ENCODE results near the gene ARL5A.

Gene ARL5A

DNA sequence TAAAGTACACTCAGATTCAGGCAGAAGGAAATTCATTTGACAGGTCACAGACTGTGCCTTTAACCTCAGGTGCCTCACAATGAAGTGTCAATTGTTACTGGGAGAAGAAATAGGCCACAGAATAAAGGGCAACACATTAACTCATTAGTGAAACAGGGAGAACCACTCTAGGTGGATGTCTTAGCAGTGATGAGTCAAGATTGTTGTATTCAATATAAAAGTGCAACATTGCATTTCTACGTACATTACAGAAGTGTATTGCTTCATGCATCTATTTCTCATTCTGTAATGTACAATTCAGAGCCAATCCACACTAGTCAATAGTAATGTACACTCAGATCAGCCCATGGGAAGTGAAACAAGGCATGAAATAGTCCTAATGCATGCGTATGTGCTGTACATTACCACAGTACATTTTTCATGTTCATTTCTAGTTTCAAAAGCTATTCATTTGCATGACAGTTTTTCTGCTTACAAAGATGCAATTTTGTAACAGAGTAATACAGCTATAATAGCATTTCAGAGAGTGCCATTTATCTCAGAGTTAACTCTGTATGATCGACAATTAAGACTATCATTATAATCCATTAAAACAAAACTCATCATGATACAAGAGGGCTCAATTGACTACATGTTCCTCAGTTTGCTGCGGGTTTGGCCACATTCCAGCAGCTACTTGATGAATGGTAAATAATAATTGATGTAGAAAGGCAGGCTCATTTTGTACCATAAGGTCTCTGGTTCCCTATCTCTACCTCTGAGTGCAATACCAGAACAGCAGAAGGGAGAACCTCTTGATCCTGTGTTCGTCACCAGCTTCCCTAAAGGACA lies 12.2 kb upstream of the ARL5A start:
- no peak for DNase-seq

DNA sequence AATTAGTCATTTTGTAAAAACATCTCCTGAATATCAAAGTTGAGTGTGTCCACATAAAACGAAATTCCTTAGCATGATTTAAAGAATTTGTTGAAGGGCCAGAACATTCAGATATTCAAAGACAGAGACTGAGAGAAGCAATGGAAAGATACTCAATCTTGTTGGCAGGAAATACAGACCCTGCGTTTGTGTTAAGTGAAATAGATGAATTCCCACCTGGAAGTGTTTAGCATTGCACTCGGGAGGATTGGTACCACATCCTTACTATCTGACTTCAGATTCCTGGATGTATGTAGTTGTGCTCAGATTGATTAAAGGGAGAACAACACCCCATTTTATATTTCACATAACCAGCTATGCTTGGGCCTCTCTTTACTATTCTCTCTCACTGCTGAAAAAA lies 9.7 kb upstream of the ARL5A start:
- no peak for DNase-seq

DNA sequence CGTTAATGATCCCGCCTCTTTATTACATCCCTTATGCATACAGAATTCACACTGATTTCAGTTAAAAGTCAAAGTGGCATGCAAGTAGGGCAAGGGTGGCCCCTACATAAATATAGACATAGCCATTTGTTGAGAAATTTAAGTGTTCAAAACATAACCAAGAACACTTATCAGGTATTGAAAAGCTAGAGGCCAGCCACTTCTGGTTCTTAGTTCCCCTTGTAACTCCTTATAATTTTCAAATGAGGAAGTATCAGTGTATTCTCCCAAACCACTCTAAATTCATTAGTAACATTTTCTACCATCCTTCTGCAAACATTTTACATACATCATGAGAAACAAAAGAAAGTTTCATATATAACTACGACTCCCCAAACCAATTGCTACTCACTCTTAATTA lies 5.8 kb upstream of the ARL5A start:
- DNase-seq: no peak

DNA sequence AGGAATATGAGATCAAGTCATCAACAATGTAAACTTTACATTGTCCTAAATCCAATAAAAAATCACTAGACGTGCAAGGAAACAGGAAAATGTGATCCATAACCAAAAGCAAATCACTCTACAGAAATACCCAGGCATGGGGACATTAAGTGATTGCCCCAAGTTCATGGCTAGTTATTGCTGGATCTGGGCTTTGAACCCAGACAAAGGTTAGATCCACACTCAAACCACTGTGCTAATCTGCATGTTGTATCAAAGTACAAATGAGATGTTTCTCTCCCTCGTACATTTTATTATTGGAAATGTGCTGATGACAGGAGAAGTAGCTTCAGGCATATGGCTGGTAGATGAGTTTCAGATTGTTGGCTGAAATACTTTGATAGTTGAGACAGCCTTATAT lies 2.7 kb upstream of the ARL5A start:
- DNase-seq: no peak

DNA sequence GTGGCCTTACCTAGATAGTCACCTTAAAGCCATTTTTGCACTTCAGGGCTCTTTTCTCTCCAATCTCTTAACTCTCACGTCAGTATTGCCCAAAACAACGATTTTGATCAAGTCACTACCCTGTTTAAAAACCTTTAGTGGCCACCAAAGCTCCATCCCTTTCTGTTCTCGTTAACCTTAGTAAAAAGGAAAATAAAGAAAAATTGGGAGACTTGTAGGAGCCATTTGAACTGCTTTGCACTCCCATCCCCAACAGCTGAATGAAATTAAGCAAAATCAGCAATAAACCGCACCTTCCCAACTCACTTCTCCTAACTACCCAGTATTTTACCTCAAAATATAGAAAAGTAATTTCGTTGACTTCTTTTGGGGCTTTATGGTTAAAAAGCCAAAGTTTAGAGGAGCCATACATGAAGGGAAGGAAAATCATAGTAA lies 686 bp upstream of the ARL5A start:
- DNase-seq: no peak

DNA sequence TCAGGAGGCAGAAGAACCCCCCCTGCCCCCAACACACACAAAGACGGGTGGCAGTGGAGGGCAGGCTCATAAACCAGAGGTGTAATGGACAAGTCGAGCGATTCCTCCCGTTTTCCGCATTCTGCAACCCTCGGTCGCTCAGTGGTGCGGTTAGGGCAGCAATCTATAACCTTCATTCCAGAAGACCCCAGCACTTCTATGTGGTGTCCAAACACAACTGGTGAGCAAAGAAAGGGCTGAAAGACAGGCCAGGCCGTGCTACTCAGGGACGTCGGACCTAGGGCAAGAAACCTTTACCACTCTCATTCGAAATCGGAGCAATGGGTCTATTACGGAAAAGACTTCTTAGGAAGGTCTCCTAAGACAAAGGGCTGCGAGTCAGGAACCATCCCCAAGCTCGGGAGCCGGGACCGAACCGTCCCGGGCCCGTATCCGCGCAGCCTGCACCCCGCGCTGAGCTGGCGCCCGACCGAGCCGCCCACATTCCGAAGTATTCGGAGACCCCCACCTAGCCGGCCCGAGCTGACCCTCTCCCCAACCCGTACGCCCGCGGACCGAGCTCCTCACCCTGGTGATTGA lies 568 bp downstream of the ARL5A start:
- DNase-seq: peak; percentile 6

DNA sequence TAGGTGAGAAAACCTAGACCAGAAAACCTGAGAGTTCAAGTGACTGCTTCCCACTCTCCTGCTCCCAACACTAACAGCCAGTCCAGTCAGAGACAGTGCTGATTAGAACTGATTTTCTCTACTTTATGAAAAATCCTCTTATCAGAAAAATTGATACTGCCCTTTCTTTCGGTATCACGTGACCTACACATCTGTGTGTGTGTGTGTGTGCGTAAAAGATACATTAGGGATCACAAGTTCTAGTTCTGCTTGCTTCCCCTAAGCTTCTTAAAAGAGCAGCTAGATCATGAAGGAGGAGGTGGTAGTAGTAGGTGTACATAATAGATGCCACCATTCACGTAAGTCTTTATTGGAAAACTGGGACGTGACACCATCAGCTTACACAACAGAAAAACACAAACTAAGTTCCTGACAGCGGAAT lies 1.5 kb downstream of the ARL5A start:
- DNase-seq: no peak

DNA sequence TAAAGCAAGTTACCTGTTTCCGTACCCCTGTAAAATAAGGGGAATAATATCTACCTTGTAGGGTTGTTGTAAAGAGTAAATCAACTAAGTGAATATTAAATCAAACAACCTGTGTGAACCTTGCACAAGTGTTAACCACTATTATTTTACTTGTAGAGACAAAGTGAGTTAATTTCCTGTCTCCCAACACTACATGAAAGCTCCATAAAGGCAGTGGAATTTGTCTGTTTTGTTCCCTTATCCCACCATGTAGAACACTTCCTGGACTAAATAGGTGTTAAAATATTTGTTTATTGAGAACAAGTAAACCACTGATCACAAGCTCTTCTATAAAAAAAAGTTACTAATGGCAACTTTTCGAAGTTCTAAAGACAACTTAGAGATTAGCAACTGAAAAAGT lies 3.3 kb downstream of the ARL5A start:
- no peak for DNase-seq

DNA sequence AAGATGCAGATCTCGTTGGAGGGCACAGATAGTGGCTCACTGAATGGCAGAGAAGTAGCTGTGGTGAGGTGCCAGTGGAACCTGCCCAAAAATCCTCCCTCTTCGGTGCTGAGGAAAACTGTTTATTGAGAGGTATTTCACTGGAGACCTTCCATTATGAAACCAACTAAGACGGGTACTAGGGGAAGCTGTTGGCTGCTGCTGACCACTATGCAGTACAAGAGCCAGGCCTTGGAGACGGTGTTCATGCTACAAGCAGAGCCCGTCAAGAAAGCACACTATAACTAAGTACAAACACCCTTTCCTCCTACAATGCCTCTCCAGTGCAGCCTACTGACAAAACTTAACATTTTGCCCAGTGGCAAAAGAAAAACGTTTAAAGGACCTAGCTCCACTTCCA lies 4.6 kb downstream of the ARL5A start:
- DNase-seq: no peak

DNA sequence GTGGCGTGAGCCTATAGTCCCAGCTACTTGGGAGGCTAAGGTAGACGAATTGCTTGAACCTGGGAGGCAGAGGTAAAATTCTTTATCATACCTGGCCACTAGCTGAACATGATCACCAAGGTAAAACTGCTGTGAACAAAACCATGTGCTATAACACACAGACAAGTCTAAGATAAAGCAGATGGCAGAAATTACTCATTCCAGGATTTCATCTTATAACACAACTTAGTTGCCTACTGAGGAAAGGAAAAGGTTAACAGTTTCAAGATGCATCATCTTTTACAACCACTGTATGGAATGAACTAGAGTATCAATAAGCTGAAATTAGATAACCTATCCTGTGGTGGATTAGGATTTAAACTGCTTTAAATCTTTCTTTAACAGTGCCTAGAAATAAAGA lies 8.3 kb downstream of the ARL5A start:
- DNase-seq: no peak

DNA sequence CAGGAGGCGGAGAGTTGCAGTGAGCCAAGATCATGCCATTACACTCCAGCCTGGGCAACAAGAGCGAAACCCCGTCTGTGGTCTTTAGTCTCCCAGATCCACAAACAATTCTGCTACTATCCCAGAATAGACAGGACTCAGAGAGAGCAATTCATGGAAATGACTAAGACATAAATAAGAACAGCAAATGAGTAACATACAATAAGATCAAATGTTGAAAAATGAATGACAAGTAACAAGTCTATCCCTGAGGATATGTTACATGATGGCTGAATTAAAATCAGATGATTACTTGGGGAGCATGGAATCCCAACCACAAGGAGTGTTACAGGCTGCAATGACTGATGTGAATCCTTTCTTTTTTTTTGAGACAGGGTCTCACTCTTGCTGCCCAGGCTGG lies 10.3 kb downstream of the ARL5A start:
- DNase-seq: no peak

DNA sequence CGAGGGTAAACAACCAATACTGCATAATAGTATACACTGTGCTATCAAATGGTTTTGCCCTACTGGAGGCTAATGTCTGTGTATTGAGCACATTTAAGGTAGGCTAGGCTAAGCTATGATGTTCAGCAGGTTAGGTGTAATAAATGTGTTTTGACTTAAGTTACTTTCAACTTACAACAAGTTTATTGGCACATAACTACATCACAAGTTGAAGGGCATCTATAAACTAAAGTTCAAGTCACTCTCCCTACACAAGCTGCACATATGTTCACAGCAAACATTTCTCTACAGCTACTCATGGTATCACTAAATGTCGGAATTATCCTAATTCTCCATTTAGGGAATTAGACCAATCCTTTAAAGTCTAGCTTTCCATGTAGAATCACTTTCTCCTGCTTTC lies 11.4 kb downstream of the ARL5A start:
- no peak for DNase-seq

DNA sequence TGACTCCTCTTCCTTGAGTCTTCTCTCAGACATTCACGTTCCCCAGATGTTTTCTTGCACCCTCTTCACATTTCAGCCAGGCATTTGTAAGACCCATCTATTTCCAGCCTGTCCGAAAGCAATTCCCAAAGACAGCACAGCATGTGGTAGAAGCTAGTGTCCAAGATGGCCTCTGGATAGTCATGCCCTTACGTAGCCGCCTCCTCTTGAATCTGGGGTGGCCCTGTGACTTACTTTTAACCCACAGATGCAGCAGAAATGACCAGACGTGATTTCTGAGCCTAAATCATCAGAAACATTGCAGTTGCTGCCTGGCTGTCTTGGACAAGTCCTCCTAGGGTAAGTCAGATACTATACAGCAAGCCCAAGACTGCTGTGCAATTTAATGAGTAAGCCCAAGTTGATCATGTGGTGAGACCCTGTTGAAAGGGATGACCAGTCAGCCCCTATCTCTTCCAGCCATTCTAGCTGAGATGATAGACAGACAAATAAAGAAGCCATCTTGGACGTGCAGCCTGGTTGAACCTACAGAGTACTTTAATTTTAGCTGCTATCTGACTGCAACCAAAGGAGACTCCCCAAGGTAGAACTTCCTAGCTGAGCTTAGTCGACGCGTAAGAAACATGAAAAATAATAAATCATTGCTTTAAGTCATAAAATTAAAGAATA lies 12.3 kb downstream of the ARL5A start:
- no peak for DNase-seq

DNA sequence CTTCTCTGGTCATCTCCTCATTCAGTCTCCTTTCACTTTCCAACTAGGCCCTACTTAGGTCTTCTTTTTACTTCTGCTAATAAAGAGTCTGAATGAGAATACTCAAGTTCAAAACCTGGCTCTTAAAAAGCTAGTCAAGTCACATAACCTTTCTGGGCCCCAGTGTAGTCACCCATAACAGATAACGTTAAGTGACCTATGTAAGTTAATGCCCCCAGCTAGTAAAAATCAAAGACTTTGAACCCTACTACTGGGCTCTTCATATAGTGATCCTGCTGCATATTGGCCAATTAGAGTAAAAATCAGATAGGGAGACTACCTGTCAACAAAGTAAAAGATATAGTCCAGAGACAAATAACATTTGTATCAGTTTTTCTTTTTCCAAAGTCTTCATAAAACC lies 17.7 kb downstream of the ARL5A start:
- no peak for DNase-seq

DNA sequence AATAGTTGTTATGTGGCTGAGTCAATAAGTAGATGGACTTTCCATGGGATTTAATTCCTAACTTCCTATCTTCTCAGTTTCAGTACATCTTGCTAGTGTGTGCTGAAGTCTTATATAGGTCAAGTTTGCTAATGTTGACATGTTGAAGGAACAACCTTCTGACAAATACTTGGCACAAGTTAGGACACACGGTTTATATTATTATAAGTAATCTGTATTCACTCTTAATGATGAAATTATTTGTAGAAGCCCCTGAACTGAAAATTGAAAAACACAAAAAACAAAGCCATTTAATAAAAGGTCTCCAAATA lies 19.2 kb downstream of the ARL5A start:
- no peak for DNase-seq

DNA sequence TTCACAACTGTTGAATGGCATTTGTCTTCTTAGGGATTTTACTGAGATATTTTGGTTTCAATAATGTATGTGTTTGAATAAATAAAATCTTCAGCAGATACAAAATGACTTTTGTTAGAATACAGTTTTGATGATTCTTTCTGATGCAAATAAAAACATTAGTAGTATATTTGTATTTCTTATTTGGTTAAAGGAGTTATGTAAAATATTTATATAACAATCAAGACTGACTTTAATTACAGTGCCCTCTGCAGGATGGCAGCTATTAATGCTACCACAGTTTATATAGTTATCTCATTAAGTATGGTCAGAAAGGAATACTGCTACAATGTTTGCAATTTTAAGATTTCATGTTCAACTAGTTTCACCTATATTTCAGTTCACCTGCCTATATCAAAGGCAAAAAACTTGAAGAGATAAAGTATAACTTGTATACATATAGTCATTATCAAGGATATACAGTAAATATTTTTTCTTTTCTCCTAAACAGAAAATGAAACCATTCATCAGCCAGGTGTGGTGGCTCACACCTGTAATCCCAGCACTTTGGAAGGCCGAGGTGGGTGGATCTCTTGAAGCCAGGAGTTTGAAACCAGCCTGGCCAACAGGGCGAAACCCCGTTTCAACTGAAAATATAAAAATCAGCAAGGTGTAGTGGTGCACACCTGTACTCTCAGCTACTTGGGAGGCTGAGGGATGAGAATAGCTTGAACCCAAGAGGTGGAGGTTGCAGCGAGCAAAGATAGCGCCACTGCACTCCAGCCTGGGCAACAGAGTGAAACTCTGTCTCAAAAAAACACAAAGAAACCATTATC lies 19.8 kb downstream of the ARL5A start:
- DNase-seq: no peak

DNA sequence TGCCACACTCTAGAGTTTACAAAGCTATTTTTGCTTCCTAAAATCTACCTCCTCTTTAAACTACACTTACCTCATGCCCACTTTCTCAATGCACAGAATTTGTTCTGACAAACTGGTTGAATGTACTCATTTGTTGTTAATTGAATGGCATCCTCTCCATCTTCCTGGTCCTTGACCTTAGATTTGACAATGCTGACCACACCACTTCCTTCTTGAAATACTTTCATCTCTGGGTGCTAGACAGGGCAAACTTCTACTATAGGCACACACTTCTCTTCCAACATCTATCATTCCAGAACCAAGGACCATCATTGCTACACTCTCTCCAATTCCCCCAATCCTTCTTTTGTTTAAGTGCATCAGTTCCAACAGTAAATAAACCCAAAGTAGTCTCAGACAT lies 22.3 kb downstream of the ARL5A start:
- DNase-seq: no peak

DNA sequence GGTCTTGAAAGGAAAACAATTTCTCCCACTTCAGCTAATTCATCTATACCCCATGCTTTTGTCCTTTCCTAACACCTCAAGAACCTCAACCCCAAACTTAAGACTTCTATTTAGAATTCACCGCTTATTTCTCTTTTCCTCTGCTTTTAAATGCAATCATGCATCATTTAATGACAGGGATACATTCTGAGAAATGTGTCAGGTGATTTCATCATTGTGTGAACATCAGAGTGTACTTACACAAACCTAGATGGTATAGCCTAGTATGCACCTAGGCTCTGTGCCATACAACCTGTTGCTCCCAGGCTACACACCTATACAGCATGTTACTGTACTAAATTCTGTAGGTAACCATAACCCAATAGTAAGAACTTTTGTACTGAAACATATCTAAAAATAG lies 22.9 kb downstream of the ARL5A start:
- DNase-seq: no peak

DNA sequence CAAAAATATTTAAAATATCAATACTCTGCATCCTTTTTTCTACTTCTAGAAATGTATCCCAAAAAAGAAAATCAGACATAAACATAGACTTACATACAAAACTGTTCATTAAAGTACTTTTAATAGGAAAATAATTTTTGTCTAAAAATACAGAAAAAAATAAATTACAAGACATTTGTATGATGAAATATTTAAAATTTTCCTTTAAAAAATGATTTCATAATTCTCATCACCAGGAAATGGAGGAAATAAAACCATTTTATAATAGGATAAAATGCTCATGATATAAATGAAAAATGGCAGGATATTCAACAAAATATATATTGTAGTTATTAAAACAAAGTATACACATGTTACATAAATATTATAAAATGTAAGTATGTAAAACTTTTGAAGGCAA lies 24.4 kb downstream of the ARL5A start:
- DNase-seq: no peak

DNA sequence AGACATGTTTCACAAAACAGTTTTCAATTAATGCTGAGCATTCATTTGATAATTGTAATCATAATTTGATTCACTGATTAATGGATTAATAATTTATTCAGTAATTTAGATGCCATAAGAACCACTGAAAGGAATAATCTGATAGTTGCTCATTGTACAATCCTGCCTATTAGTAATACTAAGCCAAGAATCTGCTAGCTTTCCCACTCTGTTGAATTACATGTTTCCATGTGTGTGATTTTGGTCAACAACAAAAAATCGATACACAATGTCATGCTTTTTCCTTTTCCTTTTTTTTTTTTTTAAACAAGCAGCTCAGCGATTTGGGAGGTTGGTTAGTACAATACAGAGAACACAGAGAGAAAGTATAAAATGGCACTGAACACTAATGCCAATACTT lies 25.9 kb downstream of the ARL5A start:
- DNase-seq: no peak

DNA sequence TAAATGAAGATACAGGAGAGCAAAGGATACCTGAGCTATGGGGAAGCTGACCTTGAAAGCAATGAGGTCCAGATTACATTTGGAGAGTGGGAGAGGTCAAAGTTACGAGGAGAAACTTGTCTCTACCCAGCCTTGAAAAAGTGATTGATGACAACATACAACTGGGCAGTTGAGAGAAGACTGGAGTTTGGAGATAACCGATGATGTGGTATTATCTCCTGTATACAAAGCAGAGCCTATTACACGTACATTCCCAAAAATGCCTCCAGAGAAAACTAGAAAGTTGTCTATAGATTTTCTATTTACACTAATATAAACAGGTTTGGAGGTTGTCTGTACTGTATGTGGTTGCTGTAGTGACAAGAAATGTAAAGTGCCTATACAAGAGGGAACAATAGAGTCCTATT lies 28.3 kb downstream of the ARL5A start:
- DNase-seq: no peak

DNA sequence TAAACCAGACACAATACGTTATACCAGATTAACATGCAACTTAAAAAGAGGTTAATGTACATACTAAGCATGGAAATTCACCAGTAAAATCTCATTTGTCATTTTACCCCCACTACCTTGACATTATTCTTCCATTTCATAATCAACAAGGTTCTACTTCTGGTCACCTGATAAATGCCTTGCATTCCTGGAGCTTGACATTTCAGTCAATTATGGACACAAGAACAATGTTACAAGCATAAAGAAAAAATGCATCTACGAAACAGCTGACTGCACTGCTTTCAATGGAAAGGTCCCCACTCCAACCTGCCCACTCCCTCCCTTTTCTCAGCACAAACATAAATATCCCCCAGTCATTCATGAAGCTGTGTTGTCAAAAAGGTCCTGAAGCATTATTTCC lies 31.4 kb downstream of the ARL5A start:
- no peak for DNase-seq

DNA sequence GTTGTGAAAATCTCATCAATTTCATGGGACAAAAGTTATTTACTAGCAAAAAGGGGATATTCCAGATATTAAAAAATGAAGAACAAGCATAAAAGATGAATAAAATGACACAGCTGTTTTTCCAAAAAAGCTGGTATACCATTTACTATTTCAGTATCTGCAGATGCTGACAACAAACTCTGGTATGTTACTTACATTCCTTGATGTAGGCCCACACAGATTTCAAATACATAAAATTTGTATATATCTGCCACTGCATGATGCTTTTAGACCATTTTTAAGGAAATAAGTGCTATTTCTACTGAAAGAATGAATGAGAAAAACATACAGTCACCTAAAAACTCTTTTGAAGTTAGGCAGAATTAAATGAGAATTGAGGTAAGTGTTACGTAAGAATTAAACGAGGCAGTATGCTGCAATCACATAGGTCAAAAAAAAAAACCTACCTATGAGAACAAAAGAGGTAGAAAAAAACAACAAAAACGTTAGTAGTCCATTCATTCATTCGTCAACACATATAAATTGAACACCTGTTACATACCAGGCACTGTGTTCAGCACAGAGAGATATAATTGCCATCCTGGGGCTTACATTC lies 32.5 kb downstream of the ARL5A start:
- DNase-seq: no peak
